Endodermal cell (in vitro differentiated cells): ENCODE measurements around the gene NOS1AP. TPM values are rescaled to one million over a fixed set of nuclear protein-coding genes. Genes with fewer than 3 reads are reported as not detected.

Experiments
- DNase-seq: peaks from one replicate; pipeline ENCODE4 v3.0.0-alpha.2; 2017
- H3K27ac ChIP-seq: 2 replicates; pipeline ENCODE4 v1.5.1; 2013; ENCODE audit warnings: mild to moderate bottlenecking, low read depth, low read length, moderate library complexity
- H3K27me3 ChIP-seq: 2 replicates; pipeline ENCODE4 v1.6.1; 2013; ENCODE audit warnings: mild to moderate bottlenecking, low read length, moderate library complexity; ENCODE audit not compliant: insufficient read depth, control insufficient read depth, poor library complexity, severe bottlenecking
- H3K36me3 ChIP-seq: 2 replicates; pipeline ENCODE4 v1.7.0; 2013; ENCODE audit warnings: mild to moderate bottlenecking, low read length, moderate library complexity; ENCODE audit not compliant: control insufficient read depth, insufficient read depth
- H3K4me1 ChIP-seq: one replicate; pipeline ENCODE4 v1.7.0; 2013; ENCODE audit warnings: low read length; ENCODE audit not compliant: control insufficient read depth, insufficient read depth
- H3K4me3 ChIP-seq: 2 replicates; pipeline ENCODE4 v1.5.1; 2013; ENCODE audit warnings: mild to moderate bottlenecking, low read length, moderate library complexity
- H3K9ac ChIP-seq: 2 replicates; pipeline ENCODE4 v1.6.1; 2013; ENCODE audit warnings: mild to moderate bottlenecking, low read length, moderate library complexity; ENCODE audit not compliant: poor library complexity, severe bottlenecking; ENCODE audit errors: extremely low read depth
- H3K9me3 ChIP-seq: 2 replicates; pipeline ENCODE4 v1.6.1; 2013; ENCODE audit warnings: mild to moderate bottlenecking, low read length, moderate library complexity; ENCODE audit not compliant: control insufficient read depth
- H3K27ac Mint-ChIP-seq: 2 replicates; pipeline ENCODE4 v1.8.0; 2020; ENCODE audit warnings: mixed read lengths
- H3K27me3 Mint-ChIP-seq: 2 replicates; pipeline ENCODE4 v1.8.0; 2021; ENCODE audit warnings: mild to moderate bottlenecking, mixed read lengths; ENCODE audit not compliant: insufficient read depth
- H3K36me3 Mint-ChIP-seq: 2 replicates; pipeline ENCODE4 v1.8.0; 2020; ENCODE audit warnings: low read depth, mixed read lengths
- H3K4me1 Mint-ChIP-seq: 2 replicates; pipeline ENCODE4 v1.8.0; 2020; ENCODE audit warnings: mixed read lengths
- H3K4me3 Mint-ChIP-seq: 2 replicates; pipeline ENCODE4 v1.8.0; 2020; ENCODE audit warnings: mild to moderate bottlenecking, moderate library complexity, mixed read lengths
- H3K9me3 Mint-ChIP-seq: 2 replicates; pipeline ENCODE4 v1.8.0; 2020; ENCODE audit warnings: mild to moderate bottlenecking, mixed read lengths
- CTCF ChIP-seq: fragments of 200-600 bp; sonication (generic); conservative IDR thresholded peaks from 2 replicates; pipeline ENCODE4 v1.5.0; 2021; ENCODE audit warnings: antibody characterized with exemption, mild to moderate bottlenecking
- WGBS, 2 experiments: methylation state at CpG; one replicate each; pipeline versions ENCODE4 v1.1.5 to v1.1.7; 2013; ENCODE audit warnings: missing lambda C conversion rate in 2 of 2, mixed read lengths in 1 of 2; ENCODE audit not compliant: insufficient coverage in 1 of 2, insufficient read length in 1 of 2; 5-methylcytosine and 5-hydroxymethylcytosine counted together
- total RNA-seq, 2 donors: library from RNA; stranded (reverse); fragmentation: NEBNext Ultra II Directional in 1 of 2; extraction: Animal tissue kit (Norgen Biotek cat#: 25700) in 1 of 2; gene quantifications; 2 replicates in 1 of 2; 3 replicates in 1 of 2; pipeline ENCODE4 v1.2.1, GENCODE V29; 2021

The NOS1AP gene
- total RNA-seq, 2 donors from 2014 or later = 4.8 to 5.9 TPM

- no peaks in the 10 kb centered on the region for H3K9me3 ChIP-seq
- no peak for TF ChIP-seq CTCF
- no peaks in the 10 kb centered on the region for H3K27me3 ChIP-seq
- DNase-seq = no peak
- no peaks in the 10 kb centered on the region for H3K36me3 Mint-ChIP-seq
- no peak overlapping the region for H3K27ac Mint-ChIP-seq
- H3K4me3 ChIP-seq = no peak overlapping the region
- no peak overlapping the region for H3K4me3 Mint-ChIP-seq
- no peak overlapping the region for H3K9ac ChIP-seq
- 95 to 100% methylated on average over 1 to 5 of the region's 5 CpGs for WGBS, 2 experiments
- no peak overlapping the region for H3K27ac ChIP-seq
- no peaks in the 10 kb centered on the region for H3K36me3 ChIP-seq
- peaks cover 7% of the 10 kb centered on the region for H3K4me1 Mint-ChIP-seq
- H3K27me3 Mint-ChIP-seq = no peaks in the 10 kb centered on the region
- peaks cover 1% of the 10 kb centered on the region for H3K9me3 Mint-ChIP-seq
- peaks cover 3% of the 10 kb centered on the region for H3K4me1 ChIP-seq
Observed at GRCh38 chr1:162343470-162343869, 274.0 kb downstream of the NOS1AP start.

- Histone ChIP-seq H3K27ac (no peak overlapping the region), H3K9me3 (no peaks in the 10 kb centered on the region), H3K36me3 (no peaks in the 10 kb centered on the region), H3K4me3 (no peak overlapping the region), H3K9ac (no peak overlapping the region), H3K4me1 (peaks cover 6% of the 10 kb centered on the region), H3K27me3 (no peaks in the 10 kb centered on the region)
- Mint-ChIP-seq H3K4me1 (peaks cover 25% of the 10 kb centered on the region), H3K4me3 (no peak overlapping the region), H3K27me3 (no peaks in the 10 kb centered on the region), H3K9me3 (peaks cover 1% of the 10 kb centered on the region), H3K27ac (no peak overlapping the region), H3K36me3 (no peaks in the 10 kb centered on the region)
- DNase-seq = no peak
- TF ChIP-seq CTCF = no peak
- WGBS, 2 experiments = 60% methylated on average over 3 of the region's 3 CpGs; no CpG with 5 or more reads in 1 of the 2 experiments
Observed at GRCh38 chr1:162347281-162347680, 277.8 kb downstream of the NOS1AP start.

- DNase-seq = no peak
- Mint-ChIP-seq H3K9me3 (no peaks in the 10 kb centered on the region), H3K27ac (no peak overlapping the region), H3K27me3 (no peaks in the 10 kb centered on the region), H3K4me3 (no peak overlapping the region), H3K36me3 (no peaks in the 10 kb centered on the region), H3K4me1 (peaks cover 40% of the 10 kb centered on the region)
- H3K36me3 ChIP-seq = no peaks in the 10 kb centered on the region
- WGBS, 2 experiments = 81 to 85% methylated on average over 11 of the region's 11 CpGs
- peaks cover 9% of the 10 kb centered on the region for H3K4me1 ChIP-seq
- H3K9me3 ChIP-seq = no peaks in the 10 kb centered on the region
- no peaks in the 10 kb centered on the region for H3K27me3 ChIP-seq
- no peak overlapping the region for H3K4me3 ChIP-seq
- H3K27ac ChIP-seq = no peak overlapping the region
- H3K9ac ChIP-seq = no peak overlapping the region
- no peak for TF ChIP-seq CTCF
Observed at GRCh38 chr1:162349635-162350330, 280.3 kb downstream of the NOS1AP start.
